ENCODE data around the gene AP2A2. TPM values are rescaled to one million over a fixed set of nuclear protein-coding genes. Genes with fewer than 3 reads are reported as not detected.
"Not testable (repeated sequence)": the region's sequence is repeated elsewhere in the genome, so short reads cannot be mapped to it uniquely, and the experiment has no call there.

AP2A2 gene
- total RNA-seq, 4 donors from 2014 or later, result 45.4 to 107 (median 76.8) TPM

DNA sequence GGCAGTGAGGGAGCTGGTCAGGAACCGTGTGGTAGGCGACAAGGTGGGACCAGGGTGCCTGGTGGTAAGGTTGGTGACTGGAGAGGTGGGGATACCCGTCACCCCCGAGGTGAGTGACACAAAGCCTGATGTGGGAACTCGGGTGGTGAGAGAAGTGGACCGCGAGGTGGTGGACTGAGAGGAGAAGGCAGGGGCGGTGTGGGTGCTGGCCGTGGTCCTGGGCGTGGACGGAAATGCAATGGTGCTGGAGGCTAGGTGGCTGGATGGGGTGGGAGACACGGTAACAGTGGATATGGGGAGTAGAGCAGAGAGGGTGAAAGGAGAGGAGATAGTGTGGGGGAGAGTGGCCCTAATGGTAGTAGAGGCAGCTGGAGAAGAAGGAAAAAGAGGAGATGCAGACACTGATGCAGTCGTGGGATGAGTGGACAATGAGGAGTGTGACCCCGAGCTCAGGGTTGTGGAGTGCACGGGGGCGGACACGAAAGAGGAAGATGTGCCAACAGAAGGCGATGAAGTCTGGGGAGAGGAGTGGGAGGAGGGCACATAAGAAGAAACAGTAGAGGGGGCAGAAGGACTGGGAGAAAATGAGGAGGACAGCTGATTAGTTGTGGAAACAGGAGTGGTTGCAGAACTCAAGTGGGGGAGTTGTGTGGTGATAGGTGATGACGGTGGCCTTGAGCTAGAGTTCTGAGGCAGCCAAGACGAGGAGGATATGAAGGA is 90.3 kb downstream of the AP2A2 start:
- no peaks in the 10 kb centered on the region for H3K4me1 ChIP-seq
- H3K27ac ChIP-seq, result no peak overlapping the region
- peaks cover 24% of the 10 kb centered on the region for H3K36me3 ChIP-seq
- H3K4me3 ChIP-seq, result no peak overlapping the region
- H3K9me3 ChIP-seq, result no peaks in the 10 kb centered on the region
- no peaks in the 10 kb centered on the region for H3K27me3 ChIP-seq
- 95% methylated on average over 20 of the region's 20 CpGs for WGBS
- TF ChIP-seq EP300 (IDR thresholded peaks at IDR 0.05) (no peak), POLR2AphosphoS5 (IDR thresholded peaks at IDR 0.05) (no peak), POLR2A (IDR thresholded peaks at IDR 0.05) (no peak)
- TF ChIP-seq, protein P1, sequence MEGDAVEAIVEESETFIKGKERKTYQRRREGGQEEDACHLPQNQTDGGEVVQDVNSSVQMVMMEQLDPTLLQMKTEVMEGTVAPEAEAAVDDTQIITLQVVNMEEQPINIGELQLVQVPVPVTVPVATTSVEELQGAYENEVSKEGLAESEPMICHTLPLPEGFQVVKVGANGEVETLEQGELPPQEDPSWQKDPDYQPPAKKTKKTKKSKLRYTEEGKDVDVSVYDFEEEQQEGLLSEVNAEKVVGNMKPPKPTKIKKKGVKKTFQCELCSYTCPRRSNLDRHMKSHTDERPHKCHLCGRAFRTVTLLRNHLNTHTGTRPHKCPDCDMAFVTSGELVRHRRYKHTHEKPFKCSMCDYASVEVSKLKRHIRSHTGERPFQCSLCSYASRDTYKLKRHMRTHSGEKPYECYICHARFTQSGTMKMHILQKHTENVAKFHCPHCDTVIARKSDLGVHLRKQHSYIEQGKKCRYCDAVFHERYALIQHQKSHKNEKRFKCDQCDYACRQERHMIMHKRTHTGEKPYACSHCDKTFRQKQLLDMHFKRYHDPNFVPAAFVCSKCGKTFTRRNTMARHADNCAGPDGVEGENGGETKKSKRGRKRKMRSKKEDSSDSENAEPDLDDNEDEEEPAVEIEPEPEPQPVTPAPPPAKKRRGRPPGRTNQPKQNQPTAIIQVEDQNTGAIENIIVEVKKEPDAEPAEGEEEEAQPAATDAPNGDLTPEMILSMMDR (IDR thresholded peaks at IDR 0.05), result no peak
- DNase-seq (ENCODE audit: low spot score in 2 of 2), result no peak

DNA sequence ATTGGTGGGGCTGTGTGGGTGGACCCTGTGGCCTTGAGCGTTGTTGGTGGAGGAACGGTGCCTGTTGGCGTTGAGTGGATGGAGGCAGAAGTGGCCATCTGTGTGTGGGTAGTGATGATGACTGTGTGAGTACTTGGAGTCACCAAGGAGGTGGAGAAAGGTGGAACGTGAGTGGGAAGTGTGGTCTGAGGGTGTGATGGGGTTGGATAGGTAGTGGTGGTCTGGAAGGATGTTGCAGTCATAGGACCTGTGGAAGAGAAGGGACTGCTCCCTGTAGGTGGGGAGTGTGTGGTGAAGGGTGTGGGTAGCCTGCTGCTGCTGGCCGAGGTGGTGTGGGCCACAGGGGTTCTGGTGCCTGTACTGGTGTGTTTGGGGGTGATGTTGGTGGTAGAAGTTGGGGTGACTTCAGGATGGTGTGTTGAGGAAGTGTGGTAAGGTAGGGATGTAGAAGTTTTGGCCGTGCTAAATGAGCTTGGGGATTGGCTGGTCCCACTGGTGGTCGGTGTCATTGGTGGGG is 91.0 kb downstream of the AP2A2 start:
- H3K27me3 ChIP-seq; DNase-seq (ENCODE audit: low spot score in 2 of 2); H3K27ac ChIP-seq; H3K4me1 ChIP-seq; H3K4me3 ChIP-seq; H3K9me3 ChIP-seq: not testable (repeated sequence)
- H3K36me3 ChIP-seq, result peaks cover 17% of the 10 kb centered on the region
- 65% methylated on average over 7 of the region's 7 CpGs for WGBS

DNA sequence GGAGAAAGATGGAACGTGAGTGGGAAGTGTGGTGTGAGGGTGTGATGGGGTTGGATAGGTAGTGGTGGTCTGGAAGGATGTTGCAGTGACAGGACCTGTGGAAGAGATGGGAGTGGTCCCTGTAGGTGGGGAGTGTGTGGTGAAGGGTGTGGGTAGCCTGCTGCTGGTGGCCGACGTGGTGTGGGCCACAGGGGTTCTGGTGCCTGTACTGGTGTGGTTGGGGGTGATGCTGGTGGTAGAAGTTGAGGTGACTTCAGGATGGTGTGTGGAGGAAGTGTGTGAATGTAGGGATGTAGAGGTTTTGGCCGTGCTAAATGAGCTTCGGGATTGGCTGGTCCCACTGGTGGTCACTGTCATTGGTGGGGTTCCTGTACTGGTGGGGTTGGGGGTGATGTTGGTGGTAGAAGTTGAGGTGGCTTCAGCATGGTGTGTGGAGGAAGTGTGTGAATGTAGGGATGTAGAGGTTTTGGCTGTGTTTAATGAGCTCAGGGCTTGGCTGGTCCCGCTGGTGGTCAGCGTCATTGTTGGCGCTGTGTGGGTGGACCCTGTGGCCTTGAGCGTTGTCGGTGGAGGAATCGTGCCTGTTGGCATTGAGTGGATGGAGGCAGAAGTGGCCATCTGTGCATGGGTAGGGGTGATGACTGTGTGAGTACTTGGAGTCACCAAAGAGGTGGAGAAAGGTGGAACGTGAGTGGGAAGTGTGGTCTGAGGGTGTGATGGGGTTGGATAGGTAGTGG is 91.8 kb downstream of the AP2A2 start:
- Histone ChIP-seq H3K9me3 (no peaks in the 10 kb centered on the region), H3K27ac (no peak overlapping the region), H3K4me3 (no peak overlapping the region), H3K27me3 (no peaks in the 10 kb centered on the region), H3K4me1 (no peaks in the 10 kb centered on the region), H3K36me3 (peaks cover 10% of the 10 kb centered on the region)
- DNase-seq (ENCODE audit: low spot score in 2 of 2), result peak in 1 of 2 donors; percentile 92
- WGBS, result 80% methylated on average over 12 of the region's 12 CpGs
- TF ChIP-seq POLR2A (IDR thresholded peaks at IDR 0.05) (no peak), EP300 (IDR thresholded peaks at IDR 0.05) (no peak), POLR2AphosphoS5 (IDR thresholded peaks at IDR 0.05) (no peak)
- TF ChIP-seq, protein P1 (IDR thresholded peaks at IDR 0.05), result no peak

DNA sequence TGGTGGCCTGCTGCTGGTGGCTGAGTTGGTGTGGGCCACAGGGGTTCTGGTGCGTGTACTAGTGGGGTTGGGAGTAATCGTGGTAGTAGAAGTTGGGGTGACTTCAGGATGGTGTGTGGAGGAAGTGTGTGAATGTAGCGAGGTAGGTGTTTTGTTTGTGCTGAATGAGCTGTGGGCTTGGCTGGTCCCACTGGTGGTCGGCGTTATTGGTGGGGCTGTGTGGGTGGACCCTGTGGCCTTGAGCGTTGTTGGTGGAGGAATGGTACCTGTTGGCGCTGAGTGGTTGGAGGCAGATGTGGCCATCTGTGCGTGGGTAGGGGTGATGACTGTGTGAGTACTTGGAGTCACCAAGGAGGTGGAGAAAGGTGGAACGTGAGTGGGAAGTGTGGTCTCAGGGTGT is 92.4 kb downstream of the AP2A2 start:
- DNase-seq (ENCODE audit: low spot score in 2 of 2), result no peak
- Histone ChIP-seq H3K36me3 (peaks cover 6% of the 10 kb centered on the region), H3K9me3 (no peaks in the 10 kb centered on the region), H3K27me3 (no peaks in the 10 kb centered on the region), H3K4me1 (no peaks in the 10 kb centered on the region), H3K27ac (no peak overlapping the region), H3K4me3 (no peak overlapping the region)
- no peak for TF ChIP-seq EP300 (IDR thresholded peaks at IDR 0.05)
- no peak for TF ChIP-seq POLR2A (IDR thresholded peaks at IDR 0.05)
- WGBS, result 84% methylated on average over 9 of the region's 9 CpGs

DNA sequence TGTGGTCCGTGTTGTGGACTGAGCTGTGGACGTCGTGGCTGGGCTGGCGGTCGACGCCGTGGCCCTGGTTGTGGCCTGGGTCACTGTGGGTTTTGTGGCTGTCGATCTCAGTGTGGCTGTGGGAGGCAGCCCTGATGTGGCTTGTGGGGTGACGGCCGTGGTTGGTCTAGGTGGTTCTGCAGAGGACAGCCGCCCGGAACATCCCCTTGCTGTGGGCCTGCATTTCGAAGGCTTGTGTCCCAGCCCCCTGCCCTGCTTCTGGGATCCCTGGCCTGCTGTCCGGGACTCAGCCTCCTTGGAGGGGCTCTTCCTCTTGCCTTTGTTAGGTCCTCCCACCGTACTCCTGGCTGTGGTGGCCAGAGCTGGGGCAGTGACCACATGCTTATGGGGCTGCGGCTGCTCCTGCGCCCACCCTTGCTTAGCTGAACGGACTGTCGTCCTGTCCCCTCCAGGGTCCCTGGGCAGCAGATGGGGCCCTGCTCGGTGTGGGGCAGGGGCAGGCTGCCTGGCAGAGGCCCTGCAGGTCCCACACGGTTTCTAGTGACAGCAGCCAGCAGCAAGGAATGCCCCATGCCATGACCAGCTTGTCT is 93.7 kb downstream of the AP2A2 start:
- TF ChIP-seq POLR2A (IDR thresholded peaks at IDR 0.05) (no peak), EP300 (IDR thresholded peaks at IDR 0.05) (no peak), POLR2AphosphoS5 (IDR thresholded peaks at IDR 0.05) (no peak)
- TF ChIP-seq, protein P1 (IDR thresholded peaks at IDR 0.05), result no peak
- WGBS, result 70% methylated on average over 2 of the region's 21 CpGs
- Histone ChIP-seq H3K27me3 (no peaks in the 10 kb centered on the region), H3K4me3 (no peak overlapping the region), H3K4me1 (no peaks in the 10 kb centered on the region), H3K27ac (no peak overlapping the region), H3K9me3 (no peaks in the 10 kb centered on the region), H3K36me3 (peaks cover 5% of the 10 kb centered on the region)
- DNase-seq (ENCODE audit: low spot score in 2 of 2), result no peak
